ENCODE data around the gene IL24.

The IL24 gene

GRCh38 chr1:206953126-206953525 is 55.9 kb downstream of the IL24 start:
- DNase-seq (ENCODE audit: low read depth) = no peak

DNA sequence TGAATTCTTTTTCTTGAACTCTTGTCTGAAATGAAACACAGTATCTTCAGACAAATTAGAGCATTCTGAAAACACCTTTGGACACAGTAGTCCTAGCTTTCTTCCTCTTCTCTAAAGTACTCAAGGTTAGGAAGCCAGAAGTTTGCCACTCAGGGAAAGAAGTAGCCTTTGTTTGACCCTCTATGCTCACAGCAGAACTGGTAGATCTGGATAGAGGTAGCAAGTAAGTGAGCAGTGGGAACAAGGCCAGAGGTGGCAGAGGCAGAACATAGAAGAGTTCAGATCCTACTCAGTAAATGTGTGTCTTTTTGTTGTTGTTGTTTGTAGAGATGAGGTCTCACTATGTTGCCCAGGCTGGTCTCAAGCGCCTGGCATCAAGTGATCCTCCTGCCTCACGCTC is 56.4 kb downstream of the IL24 start:
- DNase-seq (ENCODE audit: low read depth) = no peak
